Measurements from ENCODE around the gene OGN. TPM values are rescaled to one million over a fixed set of nuclear protein-coding genes. Genes with fewer than 3 reads are reported as not detected.

OGN gene
- polyA plus RNA-seq, 2 of the 4 experiments (the other 2 are of a cell fraction) = not detected

- ChIA-PET CTCF (interaction anchor here (0.8 to 2.8 kb wide), 8 partner anchors 12 to 298 kb away, joined by 3 to 18 read pairs (median 5); partner anchors contain the start of gene CENPP), POLR2A (no interaction called here)
- no peak overlapping the region for H3K27ac ChIP-seq
- H3K9me3 ChIP-seq = no peaks in the 10 kb centered on the region
- ATAC-seq (no peak), DNase-seq (ENCODE audit: low read depth in 1 of 2, low spot score in 1 of 2) (no peak), FAIRE-seq (no peak)
- no peak overlapping the region for H3K4me2 ChIP-seq
- H3K4me3 ChIP-seq = no peak overlapping the region
- whole genome bisulfite sequencing (ENCODE audit: missing lambda C conversion rate) = 69% methylated on average over 1 of the region's 1 CpG
- H3K4me1 ChIP-seq = no peaks in the 10 kb centered on the region
- TF ChIP-seq HDAC2 (IDR thresholded peaks at IDR 0.05) (no peak), ZC3H11A (IDR thresholded peaks at IDR 0.05) (no peak), RAD21 (conservative IDR thresholded peaks at IDR 0.05 in 1 of 2, IDR thresholded peaks at IDR 0.05 in 1 of 2) (peak in 1 of 2 experiments; percentile 43; a peak in 3 of 5 replicates), FOXS1 (CRISPR knock-in tag; IDR thresholded peaks at IDR 0.05) (no peak), MAX (IDR thresholded peaks at IDR 0.05) (no peak), CTCF (IDR thresholded peaks at IDR 0.05) (peak; percentile 27; the same call in 2 of the 3 replicates), FOSB (CRISPR knock-in tag; IDR thresholded peaks at IDR 0.05) (no peak), NPAS2 (CRISPR knock-in tag; IDR thresholded peaks at IDR 0.05; ENCODE audit: borderline replicate concordance) (no peak)
Measured at GRCh38 chr9:92342825-92343488, 61.4 kb downstream of the OGN start.

- DNase-seq (ENCODE audit: low read depth in 1 of 2, low spot score in 1 of 2) (no peak), FAIRE-seq (no peak), ATAC-seq (no peak)
- ChIA-PET POLR2A (no interaction called here), CTCF (interaction anchor here (1.1 to 1.4 kb wide), 2 partner anchors 22 to 292 kb away, joined by 3 to 4 read pairs; no protein-coding TSS in a partner anchor)
- no peak overlapping the region for H3K4me2 ChIP-seq
- no peaks in the 10 kb centered on the region for H3K4me1 ChIP-seq
- WGBS (ENCODE audit: missing lambda C conversion rate) = 88% methylated on average over 1 of the region's 1 CpG
- no peak overlapping the region for H3K27ac ChIP-seq
- H3K9me3 ChIP-seq = no peaks in the 10 kb centered on the region
- H3K4me3 ChIP-seq = no peak overlapping the region
- TF ChIP-seq TFCP2L1 (CRISPR knock-in tag; IDR thresholded peaks at IDR 0.05) (no peak), BHLHE40 (IDR thresholded peaks at IDR 0.05; ENCODE audit: low read depth, low read length) (no peak), USF2 (IDR thresholded peaks at IDR 0.05) (no peak), ZFP36 (IDR thresholded peaks at IDR 0.05; ENCODE audit: borderline replicate concordance, partially characterized antibody) (no peak), REST (IDR thresholded peaks at IDR 0.05) (no peak), RAD21 (conservative IDR thresholded peaks at IDR 0.05 in 1 of 2, IDR thresholded peaks at IDR 0.05 in 1 of 2) (no peak), BCL3 (IDR thresholded peaks at IDR 0.05) (no peak), ELK1 (IDR thresholded peaks at IDR 0.05; ENCODE audit: low read depth, low read length) (no peak), ATOH8 (CRISPR knock-in tag; IDR thresholded peaks at IDR 0.05; ENCODE audit: low read depth) (no peak), MAX (IDR thresholded peaks at IDR 0.05) (no peak)
Measured at GRCh38 chr9:92341578-92341977, 62.8 kb downstream of the OGN start.

Data from A549 (cell line).